Small intestine (tissue), 7 donors: ENCODE results near the gene ZNF438. TPM values are rescaled to one million over a fixed set of nuclear protein-coding genes. Genes with fewer than 3 reads are reported as not detected.

Experiments
- DNase-seq, 2 donors: peaks; one replicate each; pipeline versions ENCODE4 v3.0.0 to v3.0.0-alpha.2; 2013
- FAIRE-seq: peaks from 2 replicates; lab custom pipeline; 2012; peaks lifted over from hg19 to GRCh38; lab: Jason Lieb, UNC
- H3K27ac ChIP-seq, 3 donors: one replicate each; pipeline ENCODE4 v1.5.1; 2013; ENCODE audit warnings: low read length in 2 of 3, mild to moderate bottlenecking in 2 of 3, control low read depth in 1 of 3, inconsistent platforms in 1 of 3, low read depth in 1 of 3, moderate library complexity in 1 of 3
- H3K27me3 ChIP-seq, 3 donors: one replicate each; pipeline ENCODE4 v1.6.1; 2013; ENCODE audit warnings: low read length in 3 of 3, inconsistent platforms in 1 of 3; ENCODE audit not compliant: control insufficient read depth in 3 of 3, insufficient read depth in 3 of 3
- H3K36me3 ChIP-seq, 3 donors: one replicate each; pipeline ENCODE4 v1.6.1; 2013; ENCODE audit warnings: low read length in 3 of 3, inconsistent platforms in 1 of 3, low read depth in 1 of 3, mild to moderate bottlenecking in 1 of 3, moderate library complexity in 1 of 3; ENCODE audit not compliant: control insufficient read depth in 3 of 3, insufficient read depth in 2 of 3
- H3K4me1 ChIP-seq, 3 donors: one replicate each; pipeline ENCODE4 v1.6.1; 2013; ENCODE audit warnings: low read length in 2 of 3, inconsistent platforms in 1 of 3, low read depth in 1 of 3, mild to moderate bottlenecking in 1 of 3, moderate library complexity in 1 of 3; ENCODE audit not compliant: control insufficient read depth in 3 of 3, insufficient read depth in 2 of 3
- H3K4me3 ChIP-seq, 3 donors: one replicate each; pipeline ENCODE4 v1.5.1; 2013; ENCODE audit warnings: low read length in 3 of 3, control low read depth in 1 of 3, inconsistent platforms in 1 of 3, low read depth in 1 of 3, mild to moderate bottlenecking in 1 of 3, moderate library complexity in 1 of 3
- H3K9me3 ChIP-seq, 2 donors: one replicate each; pipeline ENCODE4 v1.6.1; 2013; ENCODE audit warnings: low read depth in 1 of 2, low read length in 1 of 2; ENCODE audit not compliant: control insufficient read depth in 2 of 2, insufficient read depth in 1 of 2
- WGBS, 3 donors: extraction: QIAGEN DNeasy Blood & Tissue Kit; methylation state at CpG; one replicate each; pipeline ENCODE4 v1.1.7; 2013; 5-methylcytosine and 5-hydroxymethylcytosine counted together
- polyA plus RNA-seq, 4 donors: library from polyadenylated mRNA; stranded (reverse) in 3 of 4; unstranded in 1 of 4; fragments of 200-250 nt in 3 of 4; fragments of 120-200 nt in 1 of 4; gene quantifications; one replicate each; pipeline versions ENCODE4 v1.2.1 to v1.2.3, GENCODE V29; 2013
- donor health status: healthy with polysubstance abuse.
- donor health status: control.
- donor health status: control.
- donor health status: Bipolar disorder and iron deficiency.
- donor health status: healthy.

ZNF438 gene
- polyA plus RNA-seq, 4 donors = 4.1 to 6.4 (median 5.5) TPM

DNA sequence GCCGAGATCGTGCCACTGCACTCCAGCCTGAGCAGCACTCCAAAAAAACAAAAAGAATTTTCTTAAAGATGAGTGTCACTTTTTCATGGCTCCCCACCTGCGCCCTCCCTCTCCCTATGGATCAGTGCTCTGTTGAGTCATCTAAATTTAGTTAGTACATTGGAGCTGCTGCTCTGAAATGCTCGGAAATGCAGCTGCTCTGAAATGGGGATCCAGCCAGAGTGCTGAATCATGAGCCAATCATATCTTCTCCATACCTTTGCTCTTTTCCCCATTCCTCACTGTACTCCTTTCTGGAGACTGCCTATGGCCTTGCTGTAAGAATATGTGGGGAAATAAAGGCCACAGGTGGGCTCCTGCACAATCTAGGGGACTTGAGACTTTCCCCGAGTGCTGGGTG lies 188.8 kb downstream of the ZNF438 start:
- H3K36me3 ChIP-seq = peaks cover 0 to 9% (median 0%) of the 10 kb centered on the region in 3 donors
- no peak overlapping the region for H3K4me3 ChIP-seq
- FAIRE-seq = no peak
- DNase-seq = no peak
- H3K27ac ChIP-seq = no peak overlapping the region
- no peaks in the 10 kb centered on the region for H3K4me1 ChIP-seq
- 85 to 93% (median 87%) methylated on average over 5 of the region's 5 CpGs for WGBS, 3 donors
- no peaks in the 10 kb centered on the region for H3K27me3 ChIP-seq
- no peaks in the 10 kb centered on the region for H3K9me3 ChIP-seq

DNA sequence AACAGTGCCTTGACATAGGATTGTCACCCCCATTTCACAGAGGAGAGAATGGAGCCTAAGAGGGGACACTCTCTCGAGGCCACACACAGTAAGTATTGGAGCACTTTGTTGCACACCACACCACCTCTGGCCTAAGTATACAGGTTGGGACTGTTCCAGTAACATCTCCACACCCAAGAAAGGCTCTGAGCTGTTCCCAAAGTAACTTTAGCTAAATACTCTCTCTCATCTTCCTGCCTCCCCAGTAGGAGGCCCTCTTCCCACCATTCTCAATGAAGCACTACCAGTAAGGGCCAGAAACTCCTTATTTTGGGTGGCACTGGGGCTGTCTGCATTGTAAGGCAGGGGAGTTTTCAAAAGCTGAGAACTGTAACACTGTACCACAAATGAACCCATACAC lies 189.5 kb downstream of the ZNF438 start:
- no peak overlapping the region for H3K4me3 ChIP-seq
- no peaks in the 10 kb centered on the region for H3K27me3 ChIP-seq
- H3K36me3 ChIP-seq = peaks cover 0 to 3% (median 0%) of the 10 kb centered on the region in 3 donors
- H3K9me3 ChIP-seq = no peaks in the 10 kb centered on the region
- H3K27ac ChIP-seq = no peak overlapping the region
- DNase-seq (no peak), FAIRE-seq (no peak)
- 95 to 96% (median 95%) methylated on average over 1 of the region's 1 CpG for WGBS, 3 donors
- no peaks in the 10 kb centered on the region for H3K4me1 ChIP-seq

DNA sequence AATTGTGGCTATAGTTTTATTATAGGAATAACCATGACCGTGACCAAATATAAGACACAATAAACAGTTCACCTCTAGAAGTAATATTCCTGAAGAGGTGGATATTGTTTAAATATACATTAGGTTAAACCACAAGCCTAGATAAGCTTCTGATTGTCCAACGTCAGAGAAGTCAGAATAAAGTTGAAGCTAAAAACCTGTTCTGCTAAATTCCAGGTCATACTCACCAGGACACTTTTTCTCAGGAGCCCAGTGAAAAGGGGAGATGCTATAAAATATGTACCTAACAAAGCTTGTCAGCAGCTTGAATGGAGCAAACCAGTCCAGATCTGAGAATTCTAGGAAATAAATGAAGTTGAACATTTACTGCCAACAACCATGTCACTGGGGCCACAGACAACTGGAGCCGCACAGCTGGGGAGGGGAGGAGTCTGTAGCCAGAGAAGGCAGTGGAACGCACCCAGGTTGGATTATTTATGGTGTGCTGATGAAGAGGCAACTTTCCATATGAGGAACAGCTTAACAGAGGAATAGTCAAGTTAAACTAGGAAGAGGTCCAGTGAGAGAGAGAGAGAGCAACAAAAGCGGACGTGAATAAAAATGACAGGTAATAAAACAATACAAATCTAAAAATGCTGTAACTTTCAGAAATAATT lies 191.1 kb downstream of the ZNF438 start:
- DNase-seq = no peak
- no peak overlapping the region for H3K27ac ChIP-seq
- 60 to 74% (median 61%) methylated on average over 6 of the region's 6 CpGs for WGBS, 3 donors

DNA sequence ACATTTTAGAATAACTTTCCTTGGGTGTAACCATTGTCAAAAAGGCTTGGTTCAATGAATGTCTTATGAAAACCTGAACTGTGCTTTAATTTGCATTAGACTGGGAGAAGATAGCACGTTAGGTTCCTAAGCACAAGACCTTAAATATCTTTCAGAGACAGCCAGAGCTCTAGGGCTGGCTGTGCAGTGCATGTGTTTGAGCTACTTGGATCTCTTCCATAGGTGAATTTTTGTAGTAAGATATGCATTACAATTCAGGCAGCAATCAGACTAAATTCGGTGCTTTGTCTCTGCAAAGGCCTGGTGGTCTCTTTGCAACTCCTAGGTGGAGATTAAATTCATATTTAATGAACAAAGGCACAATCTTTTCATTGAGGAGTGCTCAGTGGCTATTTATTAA lies 192.0 kb downstream of the ZNF438 start:
- FAIRE-seq = no peak

More for the DNA sequence above, 191.1 kb downstream of the ZNF438 start:
- Histone ChIP-seq H3K27me3 (no peaks in the 10 kb centered on the region), H3K36me3 (no peaks in the 10 kb centered on the region), H3K4me3 (no peak overlapping the region), H3K9me3 (no peaks in the 10 kb centered on the region), H3K4me1 (no peaks in the 10 kb centered on the region)
- no peak for FAIRE-seq

DNA sequence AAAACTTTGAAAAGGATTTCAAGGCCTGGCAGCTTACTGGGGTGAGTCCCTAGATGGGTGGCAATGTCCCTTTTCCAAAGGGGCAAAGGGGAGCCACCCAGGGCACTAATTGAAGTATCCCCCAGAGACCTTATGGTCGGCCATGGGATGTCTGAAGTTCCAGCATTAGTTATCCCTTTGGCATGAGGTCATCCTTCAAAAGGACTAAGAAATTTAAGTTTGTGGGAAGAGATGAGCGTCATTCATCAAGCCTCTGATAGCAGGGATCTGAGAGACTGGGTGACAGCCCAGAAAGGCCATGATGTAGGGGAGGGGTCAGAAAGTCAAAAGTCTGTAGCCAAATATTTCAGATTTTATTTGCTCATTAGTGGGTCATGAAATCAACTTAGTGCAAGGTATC lies 195.3 kb downstream of the ZNF438 start:
- Histone ChIP-seq H3K9me3 (no peaks in the 10 kb centered on the region), H3K27me3 (no peaks in the 10 kb centered on the region), H3K4me3 (no peak overlapping the region), H3K27ac (no peak overlapping the region), H3K4me1 (no peaks in the 10 kb centered on the region), H3K36me3 (no peaks in the 10 kb centered on the region)
- FAIRE-seq = no peak
- WGBS, 3 donors = 84 to 97% (median 92%) methylated on average over 2 of the region's 2 CpGs
- no peak for DNase-seq

More for the DNA sequence above, 192.0 kb downstream of the ZNF438 start:
- Histone ChIP-seq H3K27me3 (no peaks in the 10 kb centered on the region), H3K4me1 (no peaks in the 10 kb centered on the region), H3K4me3 (no peak overlapping the region), H3K36me3 (no peaks in the 10 kb centered on the region), H3K9me3 (no peaks in the 10 kb centered on the region), H3K27ac (no peak overlapping the region)
- 78 to 90% (median 85%) methylated on average over 2 of the region's 2 CpGs for WGBS, 3 donors
- DNase-seq = no peak

DNA sequence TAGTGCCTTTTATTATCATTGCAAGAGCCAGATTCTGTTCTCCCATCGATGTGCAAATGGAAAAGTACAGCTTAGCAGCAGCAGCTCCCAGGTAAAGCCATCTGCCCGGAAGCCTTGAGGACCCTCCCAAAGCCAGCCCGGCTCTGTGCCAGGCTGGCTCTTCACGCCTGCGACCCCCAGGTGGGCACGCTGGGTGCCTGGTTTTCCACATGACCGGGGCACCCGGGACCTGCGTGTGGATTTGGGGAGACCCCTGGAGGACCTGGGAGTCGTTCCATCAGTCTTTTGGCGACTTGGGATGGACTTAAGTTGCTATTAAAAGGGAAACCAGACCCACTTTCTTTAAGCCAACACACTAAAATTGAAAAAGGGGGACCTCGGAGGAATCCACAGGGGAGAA lies 196.5 kb downstream of the ZNF438 start:
- 87 to 89% (median 87%) methylated on average over 12 of the region's 12 CpGs for WGBS, 3 donors
- DNase-seq = no peak

DNA sequence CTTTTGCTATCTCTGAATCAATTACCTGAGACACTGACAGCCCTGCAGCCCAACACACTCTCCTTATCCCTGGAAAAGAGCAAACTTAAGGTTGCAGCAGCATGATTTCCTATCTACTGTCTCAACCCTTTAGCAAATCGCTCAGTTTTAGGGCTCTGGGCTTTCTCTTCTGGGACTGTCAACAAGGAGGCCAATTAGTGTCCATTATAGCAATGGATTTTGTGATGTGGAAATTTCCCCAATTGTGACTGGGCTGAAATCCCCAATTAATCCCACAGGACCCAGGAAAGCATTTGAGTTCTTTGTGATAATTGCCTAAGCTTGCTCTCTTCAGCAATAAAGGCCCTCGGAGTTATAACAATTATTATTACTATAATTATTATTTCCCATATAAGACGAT lies 197.0 kb downstream of the ZNF438 start:
- Histone ChIP-seq H3K4me1 (peaks cover 0 to 6% (median 0%) of the 10 kb centered on the region in 3 donors), H3K27me3 (no peaks in the 10 kb centered on the region), H3K4me3 (no peak overlapping the region), H3K27ac (no peak overlapping the region), H3K36me3 (no peaks in the 10 kb centered on the region), H3K9me3 (no peaks in the 10 kb centered on the region)
- no peak for DNase-seq
- WGBS, 3 donors = 80 to 92% (median 90%) methylated on average over 3 of the region's 3 CpGs
- no peak for FAIRE-seq

More for the DNA sequence above, 196.5 kb downstream of the ZNF438 start:
- no peak overlapping the region for H3K27ac ChIP-seq
- no peak overlapping the region for H3K4me3 ChIP-seq
- no peaks in the 10 kb centered on the region for H3K9me3 ChIP-seq
- peaks cover 0 to 6% (median 0%) of the 10 kb centered on the region in 3 donors for H3K4me1 ChIP-seq
- H3K27me3 ChIP-seq = no peaks in the 10 kb centered on the region
- FAIRE-seq = no peak
- no peaks in the 10 kb centered on the region for H3K36me3 ChIP-seq

DNA sequence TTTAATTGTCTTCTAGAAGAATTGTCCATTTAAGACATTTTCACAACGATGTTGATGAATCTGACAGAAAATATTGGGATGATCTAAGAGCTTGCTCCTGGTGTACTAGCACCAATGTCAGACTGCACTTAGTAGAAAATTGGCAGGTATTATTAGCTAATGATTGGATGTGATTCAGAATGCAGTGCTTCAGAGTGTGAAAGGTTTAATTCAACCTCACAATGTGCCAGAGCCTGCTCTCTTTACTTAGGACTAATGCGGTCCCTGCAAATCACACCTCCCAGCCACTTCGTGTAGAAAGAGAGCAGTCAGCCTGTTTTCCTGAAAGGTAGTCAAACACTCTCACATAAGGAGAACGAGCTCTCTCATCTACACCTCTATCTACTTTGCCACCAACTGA lies 197.5 kb downstream of the ZNF438 start:
- FAIRE-seq = no peak
- no peak overlapping the region for H3K27ac ChIP-seq

DNA sequence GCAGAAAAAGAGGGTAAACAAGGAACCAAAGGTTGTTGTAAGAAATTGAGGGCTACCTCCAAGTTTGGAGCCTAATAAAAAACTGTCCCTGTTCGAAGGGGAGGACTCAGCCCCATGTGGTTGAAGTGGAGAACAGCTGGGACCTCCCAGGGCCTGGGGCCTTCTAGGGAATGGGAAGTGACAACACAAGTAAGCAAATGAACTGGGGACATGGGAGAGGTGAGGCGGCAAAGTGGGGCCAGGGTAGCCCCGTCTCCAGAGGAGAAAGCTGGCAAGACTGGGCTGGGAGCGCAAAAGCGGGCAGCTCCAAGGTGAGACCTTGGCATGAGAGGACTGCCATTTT lies 198.1 kb downstream of the ZNF438 start:
- Histone ChIP-seq H3K4me1 (peaks cover 0 to 6% (median 0%) of the 10 kb centered on the region in 3 donors), H3K36me3 (no peaks in the 10 kb centered on the region), H3K4me3 (no peak overlapping the region), H3K9me3 (no peaks in the 10 kb centered on the region), H3K27me3 (no peaks in the 10 kb centered on the region), H3K27ac (peak overlapping the region in 1 of 3 donors; percentile 7)
- 90 to 94% (median 91%) methylated on average over 5 of the region's 5 CpGs for WGBS, 3 donors
- no peak for DNase-seq
- FAIRE-seq = no peak

More for the DNA sequence above, 197.5 kb downstream of the ZNF438 start:
- 88 to 89% (median 88%) methylated on average over 4 of the region's 4 CpGs for WGBS, 3 donors
- no peaks in the 10 kb centered on the region for H3K9me3 ChIP-seq
- no peak for DNase-seq
- H3K4me3 ChIP-seq = no peak overlapping the region
- H3K27me3 ChIP-seq = no peaks in the 10 kb centered on the region
- H3K36me3 ChIP-seq = no peaks in the 10 kb centered on the region
- H3K4me1 ChIP-seq = peaks cover 0 to 6% (median 0%) of the 10 kb centered on the region in 3 donors
